NOMO-1 treated with dmso at 0.1 percent for 144 hours (cell line): Measurements from ENCODE around the gene POLR3A.
A peak's percentile ranks its signal among the peaks of the same experiment; 100 is the strongest.
"Not testable (repeated sequence)": the region's sequence is repeated elsewhere in the genome, so short reads cannot be mapped to it uniquely, and the experiment has no call there.

Experiments used
- DNase-seq: peaks from one replicate; lab custom pipeline; 2025; ENCODE audit not compliant: unreplicated experiment; lab: John Stamatoyannopoulos, UW

POLR3A gene

GRCh38 chr10:78029269-78030226, at the start of gene POLR3A:
TSS of gene POLR3A (minus strand) at chr10:78029515. CDS start at chr10:78029407, 108 bp downstream.
- peak; percentile 91 for DNase-seq

- no peak for DNase-seq
Observed at GRCh38 chr10:78078539-78079330, 49.4 kb upstream of the POLR3A start.

GRCh38 chr10:78075806-78076205, 46.5 kb upstream of the POLR3A start:
- DNase-seq: not testable (repeated sequence)

GRCh38 chr10:78072504-78072903, 43.2 kb upstream of the POLR3A start:
- no peak for DNase-seq

GRCh38 chr10:78071857-78072179, 42.5 kb upstream of the POLR3A start:
- DNase-seq: no peak

GRCh38 chr10:78071140-78071856, 42.0 kb upstream of the POLR3A start:
- no peak for DNase-seq

GRCh38 chr10:78070726-78071125, 41.4 kb upstream of the POLR3A start:
- DNase-seq: no peak

GRCh38 chr10:78070064-78070463, 40.7 kb upstream of the POLR3A start:
- DNase-seq: not testable (repeated sequence)

GRCh38 chr10:78069151-78069550, 39.8 kb upstream of the POLR3A start:
- no peak for DNase-seq

- no peak for DNase-seq
Observed at GRCh38 chr10:78066728-78067430, 37.6 kb upstream of the POLR3A start.

- no peak for DNase-seq
Observed at GRCh38 chr10:78066012-78066411, 36.7 kb upstream of the POLR3A start.

GRCh38 chr10:78065611-78066010, 36.3 kb upstream of the POLR3A start:
- DNase-seq: no peak

- not testable (repeated sequence) for DNase-seq
Observed at GRCh38 chr10:78064919-78065318, 35.6 kb upstream of the POLR3A start.

GRCh38 chr10:78063236-78063635, 33.9 kb upstream of the POLR3A start:
- no peak for DNase-seq

- no peak for DNase-seq
Observed at GRCh38 chr10:78062296-78062695, 33.0 kb upstream of the POLR3A start.

- DNase-seq: no peak
Observed at GRCh38 chr10:78059906-78060702, 30.8 kb upstream of the POLR3A start.

- DNase-seq: no peak
Observed at GRCh38 chr10:78058562-78058961, 29.2 kb upstream of the POLR3A start.

- no peak for DNase-seq
Observed at GRCh38 chr10:78053211-78053868, 24.0 kb upstream of the POLR3A start.

GRCh38 chr10:78049851-78050250, 20.5 kb upstream of the POLR3A start:
- no peak for DNase-seq
